OCI-LY7 (cell line): ENCODE results near the gene MARCHF4. TPM values are rescaled to one million over a fixed set of nuclear protein-coding genes. Genes with fewer than 3 reads are reported as not detected.

Experiments used
- BruUV-seq: library from RNA; stranded (reverse); fragments of 400-500 nt; replicated peaks from 2 replicates; lab custom pipeline; 2021; lab: Mats Ljungman, UMichigan
- CTCF ChIA-PET: fragments of 300-600 bp; sonication (Branson Sonifier 250); formaldehyde crosslinking; loops from one replicate; lab custom pipeline; 2022; ENCODE audit warnings: antibody characterized with exemption; ENCODE audit not compliant: unreplicated experiment; lab: Charles Lee
- POLR2A ChIA-PET: fragments of 300-600 bp; sonication (Branson Sonifier 250); formaldehyde crosslinking; loops from one replicate; lab custom pipeline; 2022; ENCODE audit warnings: antibody characterized with exemption; lab: Charles Lee
- DNase-seq: peaks from one replicate; pipeline ENCODE4 v3.0.0-alpha.2; 2015; ENCODE audit warnings: low spot score
- H2AFZ ChIP-seq: fragments of 200-600 bp; sonication (generic), shearing (Covaris generic); 2 replicates; pipeline ENCODE4 v1.6.1; 2014; ENCODE audit warnings: mild to moderate bottlenecking, antibody characterized with exemption, low read length, moderate library complexity
- H3K27ac ChIP-seq: fragments of 200-600 bp; sonication (generic); 2 replicates; pipeline ENCODE4 v1.5.1; 2014; ENCODE audit warnings: mixed run types, low read depth, mild to moderate bottlenecking, moderate library complexity, low read length, inconsistent platforms; ENCODE audit not compliant: poor library complexity, severe bottlenecking
- H3K36me3 ChIP-seq: fragments of 200-600 bp; sonication (generic); 2 replicates; pipeline ENCODE4 v1.6.1; 2014; ENCODE audit warnings: mild to moderate bottlenecking, antibody characterized with exemption, low read length, moderate library complexity, mixed read lengths; ENCODE audit not compliant: insufficient read depth
- H3K4me1 ChIP-seq: fragments of 200-600 bp; sonication (generic); 2 replicates; pipeline ENCODE4 v1.5.1; 2014; ENCODE audit warnings: mild to moderate bottlenecking, low read length; ENCODE audit not compliant: insufficient read depth, poor library complexity, severe bottlenecking
- H3K4me2 ChIP-seq: fragments of 200-600 bp; sonication (generic); 2 replicates; pipeline ENCODE4 v1.6.1; 2014; ENCODE audit warnings: mild to moderate bottlenecking, low read length
- H3K4me3 ChIP-seq: fragments of 200-600 bp; sonication (generic); 2 replicates; pipeline ENCODE4 v1.5.1; 2014; ENCODE audit warnings: mild to moderate bottlenecking, low read depth, low read length; ENCODE audit not compliant: poor library complexity, severe bottlenecking
- H3K79me2 ChIP-seq: fragments of 200-600 bp; sonication (generic); 2 replicates; pipeline ENCODE4 v1.6.1; 2016; ENCODE audit warnings: low read depth, mild to moderate bottlenecking, low read length, moderate library complexity, mixed read lengths; ENCODE audit not compliant: insufficient read depth
- H3K9me2 ChIP-seq: fragments of 200-600 bp; sonication (generic); 2 replicates; pipeline ENCODE4 v1.6.1; 2016; ENCODE audit warnings: mild to moderate bottlenecking, low read length, mixed read lengths; ENCODE audit not compliant: insufficient read depth
- H3K9me3 ChIP-seq: fragments of 200-600 bp; sonication (generic); 2 replicates; pipeline ENCODE4 v1.6.1; 2014; ENCODE audit warnings: mild to moderate bottlenecking, mixed run types, low read length, mixed read lengths
- H4K20me1 ChIP-seq: fragments of 200-600 bp; sonication (generic); 2 replicates; pipeline ENCODE4 v1.6.1; 2014; ENCODE audit warnings: mild to moderate bottlenecking, antibody characterized with exemption, low read length, moderate library complexity, mixed read lengths; ENCODE audit not compliant: insufficient read depth
- EZH2phosphoT487 ChIP-seq: fragments of 200-600 bp; sonication (generic); IDR thresholded peaks from 2 replicates; pipeline ENCODE4 v1.6.1; 2018; ENCODE audit warnings: low read depth, borderline replicate concordance, mild to moderate bottlenecking, mixed run types, antibody characterized with exemption, low read length, moderate library complexity, mixed read lengths
- intact Hi-C: fragments of 100-400 bp; cut with micrococcal nuclease; formaldehyde crosslinking; loops from one replicate; pipeline ENCODE4 v1.10.0; 2022; ENCODE audit not compliant: unreplicated experiment
- total RNA-seq, 2 experiments: library from RNA; depleted of rRNA in 1 of 2; stranded (reverse); fragments of >200 nt in 1 of 2; shearing (Covaris generic) in 1 of 2; gene quantifications; 2 replicates each; pipeline ENCODE4 v1.2.3, GENCODE V29; 2014 to 2022
- TF ChIP-seq, protein P1 (sequence below): fragments of 200-600 bp; sonication (generic); conservative IDR thresholded peaks from 2 replicates; pipeline ENCODE4 v1.5.1; 2014; ENCODE audit warnings: mild to moderate bottlenecking, antibody characterized with exemption, low read length, moderate library complexity, mixed read lengths

The MARCHF4 gene
- total RNA-seq, 2 experiments from 2014 or later = not detected

DNA sequence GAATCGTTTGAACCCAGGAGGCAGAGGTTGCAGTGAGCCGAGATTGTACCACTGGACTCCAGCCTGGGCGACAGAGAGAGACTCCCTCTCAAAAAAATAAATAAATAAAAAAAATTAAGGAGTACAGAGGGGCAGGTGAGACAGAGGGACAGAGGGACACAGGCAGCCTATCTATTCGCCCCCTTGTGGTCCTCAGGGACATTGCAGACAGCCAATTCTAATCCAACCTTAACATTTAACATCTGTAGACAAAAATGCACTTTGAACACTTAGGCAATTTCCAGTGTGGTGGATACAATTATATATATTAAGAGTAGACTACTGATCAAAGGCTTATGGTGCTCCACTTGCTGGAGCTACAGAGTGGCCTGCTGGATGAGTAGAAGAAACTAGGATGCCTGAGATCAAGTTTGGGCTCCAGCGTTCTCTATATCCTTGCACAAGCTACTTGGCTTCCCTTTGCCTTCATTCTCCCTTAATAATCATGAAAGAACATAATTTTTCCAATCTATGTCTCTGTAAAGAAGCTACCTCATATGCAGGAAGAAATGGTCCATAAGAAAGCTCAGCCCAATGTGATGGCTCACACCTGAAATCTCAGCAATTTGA lies 31.8 kb upstream of the MARCHF4 start:
- ChIA-PET POLR2A (interaction anchor here (0.6 to 1.8 kb wide), 4 partner anchors 10 to 976 kb away, joined by 3 to 5 read pairs (median 4); no protein-coding TSS in a partner anchor), CTCF (no interaction called here)
- H3K9me3 ChIP-seq = no peaks in the 10 kb centered on the region
- no peak overlapping the region for H3K4me2 ChIP-seq
- no peaks in the 10 kb centered on the region for H3K9me2 ChIP-seq
- H3K4me3 ChIP-seq = no peak overlapping the region
- no peaks in the 10 kb centered on the region for H4K20me1 ChIP-seq
- no peaks in the 10 kb centered on the region for H3K79me2 ChIP-seq
- intact Hi-C loops = no loop called here
- no peaks in the 10 kb centered on the region for H3K4me1 ChIP-seq
- H2AFZ ChIP-seq = no peak overlapping the region
- BruUV-seq = no TSS peak
- no peaks in the 10 kb centered on the region for H3K36me3 ChIP-seq
- H3K27ac ChIP-seq = no peak overlapping the region
- peak; percentile 45 for DNase-seq
- TF ChIP-seq, protein P1, sequence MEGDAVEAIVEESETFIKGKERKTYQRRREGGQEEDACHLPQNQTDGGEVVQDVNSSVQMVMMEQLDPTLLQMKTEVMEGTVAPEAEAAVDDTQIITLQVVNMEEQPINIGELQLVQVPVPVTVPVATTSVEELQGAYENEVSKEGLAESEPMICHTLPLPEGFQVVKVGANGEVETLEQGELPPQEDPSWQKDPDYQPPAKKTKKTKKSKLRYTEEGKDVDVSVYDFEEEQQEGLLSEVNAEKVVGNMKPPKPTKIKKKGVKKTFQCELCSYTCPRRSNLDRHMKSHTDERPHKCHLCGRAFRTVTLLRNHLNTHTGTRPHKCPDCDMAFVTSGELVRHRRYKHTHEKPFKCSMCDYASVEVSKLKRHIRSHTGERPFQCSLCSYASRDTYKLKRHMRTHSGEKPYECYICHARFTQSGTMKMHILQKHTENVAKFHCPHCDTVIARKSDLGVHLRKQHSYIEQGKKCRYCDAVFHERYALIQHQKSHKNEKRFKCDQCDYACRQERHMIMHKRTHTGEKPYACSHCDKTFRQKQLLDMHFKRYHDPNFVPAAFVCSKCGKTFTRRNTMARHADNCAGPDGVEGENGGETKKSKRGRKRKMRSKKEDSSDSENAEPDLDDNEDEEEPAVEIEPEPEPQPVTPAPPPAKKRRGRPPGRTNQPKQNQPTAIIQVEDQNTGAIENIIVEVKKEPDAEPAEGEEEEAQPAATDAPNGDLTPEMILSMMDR = peak; percentile 80
- TF ChIP-seq EZH2phosphoT487 = no peak

DNA sequence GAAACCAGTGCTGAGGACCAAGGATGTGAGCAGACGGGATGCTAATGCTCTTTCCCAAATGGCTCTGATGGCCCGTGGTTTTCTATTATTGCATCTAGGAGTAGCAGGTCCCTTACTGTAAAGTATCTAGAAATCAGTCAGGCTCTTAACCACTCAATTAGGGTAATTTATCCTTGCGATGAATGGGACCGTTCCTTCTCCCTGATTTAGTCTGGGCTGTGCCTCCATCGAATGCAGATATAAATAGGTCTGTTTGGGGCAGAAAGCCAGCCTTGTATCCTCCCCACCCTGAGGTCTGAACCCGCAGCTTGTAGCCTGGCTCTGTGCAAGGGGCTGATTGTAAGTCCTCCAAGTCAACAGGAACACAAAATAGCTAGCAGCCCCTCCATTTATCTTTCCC lies 30.5 kb upstream of the MARCHF4 start:
- POLR2A ChIA-PET = no interaction called here

DNA sequence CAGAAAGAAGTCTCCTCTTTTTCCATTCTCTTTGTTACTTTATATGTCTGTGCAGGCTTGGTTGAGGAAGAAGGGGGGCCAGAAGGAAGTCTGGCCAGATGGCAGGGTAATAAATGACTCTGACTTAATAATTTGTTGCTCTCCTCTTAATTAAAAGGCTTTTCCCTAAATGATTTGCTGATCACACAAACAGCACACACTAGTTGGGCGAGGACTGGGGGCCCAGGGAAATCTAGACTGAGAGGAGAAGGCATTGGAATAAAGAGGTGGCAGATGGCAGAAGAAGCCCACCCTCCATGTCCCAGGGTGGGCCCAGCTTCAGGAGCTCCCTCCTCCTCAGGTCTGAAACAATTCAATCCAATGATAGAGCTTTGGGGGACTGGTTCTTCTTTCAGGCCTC lies 27.3 kb upstream of the MARCHF4 start:
- Histone ChIP-seq H3K4me2 (no peak overlapping the region), H3K79me2 (no peaks in the 10 kb centered on the region), H3K36me3 (no peaks in the 10 kb centered on the region), H3K9me3 (no peaks in the 10 kb centered on the region), H3K9me2 (no peaks in the 10 kb centered on the region), H2AFZ (no peak overlapping the region), H4K20me1 (no peaks in the 10 kb centered on the region), H3K4me3 (no peak overlapping the region), H3K4me1 (no peaks in the 10 kb centered on the region), H3K27ac (no peak overlapping the region)
- intact Hi-C loops = no loop called here
- no TSS peak for BruUV-seq
- no peak for DNase-seq
- ChIA-PET CTCF (no interaction called here), POLR2A (no interaction called here)
- TF ChIP-seq EZH2phosphoT487 = no peak
- TF ChIP-seq, protein P1 = no peak

More for the DNA sequence above, 30.5 kb upstream of the MARCHF4 start:
- no peaks in the 10 kb centered on the region for H3K9me3 ChIP-seq
- CTCF ChIA-PET = no interaction called here
- no peaks in the 10 kb centered on the region for H3K36me3 ChIP-seq
- TF ChIP-seq EZH2phosphoT487 = no peak
- TF ChIP-seq, protein P1 = no peak
- no peak overlapping the region for H3K27ac ChIP-seq
- H3K4me3 ChIP-seq = no peak overlapping the region
- H2AFZ ChIP-seq = no peak overlapping the region
- BruUV-seq = no TSS peak
- intact Hi-C loops = no loop called here
- no peak overlapping the region for H3K4me2 ChIP-seq
- no peaks in the 10 kb centered on the region for H3K4me1 ChIP-seq
- no peak for DNase-seq
- no peaks in the 10 kb centered on the region for H3K9me2 ChIP-seq
- no peaks in the 10 kb centered on the region for H4K20me1 ChIP-seq
- no peaks in the 10 kb centered on the region for H3K79me2 ChIP-seq
